HL-60 (cell line): ENCODE results near the gene TMPRSS11F.

ENCODE experiments used
- DNase-seq, 2 experiments: peaks; one replicate each; pipeline ENCODE4 v3.0.0-alpha.2; 2010 to 2020; ENCODE audit warnings: low read depth in 1 of 2, low spot score in 1 of 2
- H3K27ac ChIP-seq: fragments of 250-450 bp; sonication (Bioruptor Pico); replicated peaks from 2 replicates; pipeline ENCODE4 v1.5.1; 2020; ENCODE audit warnings: mild to moderate bottlenecking, moderate library complexity
- H3K27me3 ChIP-seq: fragments of 250-450 bp; sonication (Bioruptor Pico); 2 replicates; pipeline ENCODE4 v1.5.1; 2021; ENCODE audit warnings: mild to moderate bottlenecking, moderate library complexity; ENCODE audit not compliant: insufficient read depth, poor library complexity, severe bottlenecking
- H3K4me3 ChIP-seq: replicated peaks from 2 replicates; pipeline ENCODE4 v1.5.1; 2011; ENCODE audit warnings: mild to moderate bottlenecking, control low read depth, low read length; ENCODE audit not compliant: insufficient read depth
- CTCF ChIP-seq: IDR thresholded peaks from one replicate; pipeline ENCODE4 v1.5.1; 2011; ENCODE audit warnings: low read length, control low read depth, inconsistent platforms; ENCODE audit not compliant: insufficient read depth
- GABPA ChIP-seq: IDR thresholded peaks from 2 replicates; pipeline ENCODE4 v1.6.1; 2012; ENCODE audit warnings: low read depth
- POLR2AphosphoS5 ChIP-seq: IDR thresholded peaks from 2 replicates; pipeline ENCODE4 v1.6.1; 2012; ENCODE audit warnings: low read depth
- REST ChIP-seq: IDR thresholded peaks from 2 replicates; pipeline ENCODE4 v1.6.1; 2012; ENCODE audit warnings: low read depth; ENCODE audit not compliant: insufficient replicate concordance
- SPI1 ChIP-seq: IDR thresholded peaks from 2 replicates; pipeline ENCODE4 v1.6.1; 2012; ENCODE audit warnings: low read depth, mild to moderate bottlenecking, borderline replicate concordance

The TMPRSS11F gene

GRCh38 chr4:68141852-68142251, 12.2 kb upstream of the TMPRSS11F start:
- no peak for DNase-seq
- TF ChIP-seq SPI1 (no peak), POLR2AphosphoS5 (no peak), GABPA (no peak), CTCF (no peak), REST (no peak)
- Histone ChIP-seq H3K4me3 (no peak overlapping the region), H3K27me3 (no peaks in the 10 kb centered on the region), H3K27ac (no peak overlapping the region)

GRCh38 chr4:68132342-68132741, 2.7 kb upstream of the TMPRSS11F start:
- TF ChIP-seq SPI1 (no peak), CTCF (no peak), GABPA (no peak), REST (no peak), POLR2AphosphoS5 (no peak)
- no peak for DNase-seq
- Histone ChIP-seq H3K27ac (no peak overlapping the region), H3K27me3 (no peaks in the 10 kb centered on the region), H3K4me3 (no peak overlapping the region)

GRCh38 chr4:68124262-68124661, 5.4 kb downstream of the TMPRSS11F start:
- Histone ChIP-seq H3K4me3 (no peak overlapping the region), H3K27ac (no peak overlapping the region), H3K27me3 (no peaks in the 10 kb centered on the region)
- TF ChIP-seq POLR2AphosphoS5 (no peak), REST (no peak), GABPA (no peak), CTCF (no peak), SPI1 (no peak)
- DNase-seq: no peak
